K562 (cell line): Measurements from ENCODE around the gene FKBP2. TPM values are rescaled to one million over a fixed set of nuclear protein-coding genes. Genes with fewer than 3 reads are reported as not detected.
A peak's percentile ranks its signal among the peaks of the same experiment; 100 is the strongest.

Source experiments
- BRCA1 ChIP-seq, 2 experiments: fragments of 450-650 bp in 1 of 2; sonication (generic) in 1 of 2; formaldehyde crosslinking in 1 of 2; IDR thresholded peaks; 2 replicates each; pipeline versions ENCODE4 v1.5.0 to v1.6.1; 2017 to 2020; ENCODE audit warnings: mild to moderate bottlenecking in 1 of 2, missing genetic modification reagents in 1 of 2
- CBX3 ChIP-seq, 2 experiments: IDR thresholded peaks; 1 replicate in 1 of 2; 2 replicates in 1 of 2; pipeline ENCODE4 v1.6.1; 2012; ENCODE audit warnings: inconsistent platforms in 2 of 2, low read length in 2 of 2, borderline replicate concordance in 1 of 2, control low read depth in 1 of 2
- HDAC2 ChIP-seq: fragments of 450-650 bp; IDR thresholded peaks from 2 replicates; pipeline ENCODE4 v1.6.1; 2016; ENCODE audit warnings: mild to moderate bottlenecking
- ILK ChIP-seq: fragments of 450-650 bp; IDR thresholded peaks from 2 replicates; pipeline ENCODE4 v1.6.1; 2016; ENCODE audit warnings: missing genetic modification characterization, low read depth, mild to moderate bottlenecking, missing compliant biosample characterization, moderate library complexity, borderline replicate concordance
- KDM5B ChIP-seq: fragments of 200-600 bp; sonication (generic); IDR thresholded peaks from 2 replicates; pipeline ENCODE4 v1.6.1; 2012; ENCODE audit warnings: low read depth, mild to moderate bottlenecking, moderate library complexity, low read length, control low read depth, inconsistent platforms; ENCODE audit not compliant: insufficient replicate concordance
- LCOR ChIP-seq: sonication (generic); formaldehyde crosslinking; IDR thresholded peaks from 2 replicates; pipeline ENCODE4 v1.8.0; 2022; ENCODE audit warnings: mild to moderate bottlenecking, missing genetic modification reagents
- MBD2 ChIP-seq: sonication (generic); IDR thresholded peaks from 2 replicates; pipeline ENCODE4 v1.6.1; 2016; ENCODE audit warnings: low read depth, borderline replicate concordance
- MTA1 ChIP-seq: fragments of 450-650 bp; IDR thresholded peaks from 2 replicates; pipeline ENCODE4 v1.6.1; 2017; ENCODE audit warnings: borderline replicate concordance
- MYC ChIP-seq, 2 experiments: fragments of 250-450 bp in 1 of 2; sonication (Bioruptor Pico) in 1 of 2; IDR thresholded peaks; 2 replicates each; pipeline versions ENCODE4 v1.5.1 to v1.6.1; 2012 to 2021; ENCODE audit warnings: low read depth in 2 of 2, borderline replicate concordance in 1 of 2, improper control_type of control experiment in 1 of 2, low read length in 1 of 2, mild to moderate bottlenecking in 1 of 2, moderate library complexity in 1 of 2
- NR2C1 ChIP-seq, 2 experiments: fragments of 450-650 bp; IDR thresholded peaks; 2 replicates each; pipeline ENCODE4 v1.6.1; 2017; ENCODE audit warnings: mild to moderate bottlenecking in 2 of 2, antibody characterized with exemption in 1 of 2, inconsistent platforms in 1 of 2, missing compliant biosample characterization in 1 of 2, missing genetic modification characterization in 1 of 2
- PHB2 ChIP-seq: fragments of 450-650 bp; IDR thresholded peaks from 2 replicates; pipeline ENCODE4 v1.6.1; 2017; ENCODE audit warnings: low read depth
- PHF8 ChIP-seq: fragments of 200-600 bp; sonication (generic); IDR thresholded peaks from 2 replicates; pipeline ENCODE4 v1.6.1; 2012; ENCODE audit warnings: mixed run types, mild to moderate bottlenecking, inconsistent platforms, low read length, moderate library complexity, borderline replicate concordance
- RNF2 ChIP-seq: sonication (generic); IDR thresholded peaks from 2 replicates; pipeline ENCODE4 v1.6.1; 2016
- SMAD2 ChIP-seq: fragments of 150-350 bp; IDR thresholded peaks from 2 replicates; pipeline ENCODE4 v1.6.1; 2014; ENCODE audit warnings: low read depth, mild to moderate bottlenecking, low read length
- SREBF1 ChIP-seq: fragments of 150-350 bp; IDR thresholded peaks from 2 replicates; pipeline ENCODE4 v1.6.1; 2014; ENCODE audit warnings: antibody characterized with exemption, low read depth, low read length, borderline replicate concordance
- TRIM24 ChIP-seq, 2 experiments: fragments of 450-650 bp; IDR thresholded peaks; 2 replicates each; pipeline ENCODE4 v1.6.1; 2016
- ZNF217 ChIP-seq: sonication (generic); formaldehyde crosslinking; IDR thresholded peaks from 2 replicates; pipeline ENCODE4 v1.8.0; 2022; ENCODE audit warnings: mild to moderate bottlenecking, missing genetic modification reagents
- ZNF589 ChIP-seq: fragments of 200-800 bp; sonication (Bioruptor generic); IDR thresholded peaks from 2 replicates; pipeline ENCODE4 v1.6.1; 2016; ENCODE audit warnings: low read depth, missing genetic modification characterization, missing compliant biosample characterization
- ZNF717 ChIP-seq: fragments of 250-450 bp; sonication (Bioruptor Pico); IDR thresholded peaks from 2 replicates; pipeline ENCODE4 v1.5.0; 2021
- polyA plus RNA-seq, 8 experiments: library from polyadenylated mRNA; depleted of rRNA in 4 of 8; stranded (reverse) in 5 of 8; unstranded in 3 of 8; fragments of >200 nt; fragmentation: Nextera tagmentation in 2 of 8; fragmentation: Illumina TruSeq in 1 of 8; extraction: Ambion mirVana in 2 of 8; extraction: Trizol in 1 of 8; gene quantifications; 2 replicates each; pipeline versions ENCODE4 v1.2.1 to v1.2.3, GENCODE V29; 2011 to 2014; ENCODE audit warnings: inconsistent platforms in 1 of 8, missing spikeins in 1 of 8
- total RNA-seq, 7 experiments: library from RNA; depleted of rRNA in 6 of 7; stranded (reverse); fragments of >200 nt in 6 of 7; fragmentation: Illumina TruSeq in 2 of 7; extraction: Trizol in 2 of 7; gene quantifications; 2 replicates each; pipeline versions ENCODE4 v1.2.1 to v1.2.3, GENCODE V29; 2011 to 2021; ENCODE audit warnings: low replicate concordance in 1 of 7
- TF ChIP-seq, protein P1 (sequence below): fragments of 250-450 bp; sonication (Bioruptor Pico); IDR thresholded peaks from 2 replicates; pipeline ENCODE4 v1.9.0; 2021; ENCODE audit warnings: mild to moderate bottlenecking
- TF ChIP-seq, protein P2 (sequence below): fragments of 250-450 bp; sonication (Bioruptor Pico); IDR thresholded peaks from 2 replicates; pipeline ENCODE4 v1.4.0; 2020; ENCODE audit warnings: mild to moderate bottlenecking, moderate library complexity
- TF ChIP-seq, protein P3 (sequence below), 2 experiments: fragments of 150-350 bp in 1 of 2; IDR thresholded peaks; 2 replicates each; pipeline ENCODE4 v1.6.1; 2012 to 2016; ENCODE audit warnings: low read depth in 2 of 2, low read length in 2 of 2, mild to moderate bottlenecking in 1 of 2, moderate library complexity in 1 of 2

The FKBP2 gene
- total and polyA plus RNA-seq, 9 of the 15 experiments (the other 6 are each of a cell fraction or from before 2014, with no cell fraction given), result 3.5 to 151 (median 58.1) TPM

DNA sequence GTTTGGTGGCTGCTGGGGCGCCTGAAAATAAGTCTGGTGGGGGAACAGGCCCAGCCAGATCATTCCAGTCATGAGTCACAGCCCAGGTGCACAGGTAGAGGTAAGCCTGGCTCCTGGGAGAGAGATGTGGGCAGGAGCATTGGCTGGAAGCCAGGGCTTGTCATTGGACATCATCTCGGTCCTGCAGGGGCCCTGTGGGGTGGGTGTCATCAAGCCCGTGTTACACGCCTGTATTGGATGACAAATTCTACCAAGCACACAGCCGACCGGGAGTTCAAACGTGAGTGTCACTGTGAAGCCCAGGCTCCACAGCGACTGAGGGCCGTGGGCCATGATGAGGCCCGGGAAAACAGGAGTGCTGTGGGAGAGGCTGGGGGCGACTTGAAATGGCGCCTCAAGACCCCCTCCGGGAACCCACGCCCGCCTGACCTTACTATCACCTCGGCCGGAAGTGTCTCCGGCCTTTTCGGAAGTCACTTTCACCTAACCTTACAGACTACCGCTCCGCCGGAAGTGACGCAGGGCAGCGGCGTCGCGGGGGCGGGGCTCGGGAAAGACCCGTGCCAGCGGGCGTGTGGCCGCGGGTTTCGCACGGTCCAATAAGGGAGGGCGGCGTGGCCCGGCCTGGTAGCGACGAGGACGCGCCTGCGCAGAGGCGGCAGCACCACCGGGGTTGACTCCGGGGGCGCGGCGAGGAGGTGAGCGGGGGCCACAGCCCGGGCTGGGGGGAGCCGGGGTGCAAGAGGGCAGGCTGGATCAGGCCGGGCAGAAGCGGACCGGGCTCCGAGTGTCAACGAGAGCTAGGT is at the start of gene FKBP2 (continued):
- TF ChIP-seq ZNF717 (no peak), SREBF1 (no peak), NR2C1 (IDR thresholded peaks at IDR 0.05) (peak; percentile 56), NR2C1 (tag; IDR thresholded peaks at IDR 0.05) (peak; percentile 72), ZNF589 (CRISPR knock-in tag) (peak; percentile 50; the same call in 1 of the 2 replicates), RNF2 (no peak), MTA1 (no peak), PHF8 (peak; percentile 88; the same call in 1 of the 2 replicates), KDM5B (peak; percentile 92), ZNF217 (CRISPR knock-in tag) (no peak), HDAC2 (0 out of 2 replicates have a peak, but pooled peaks have one; percentile 26), SMAD2 (no peak), MYC (IDR thresholded peaks at IDR 0.05; ENCODE audit: low read depth, low read length) (peak; percentile 79), MYC (CRISPR knock-in tag; IDR thresholded peaks at IDR 0.05; ENCODE audit: borderline replicate concordance, low read depth) (peak; percentile 91; the same call in 1 of the 2 replicates), PHB2 (no peak), LCOR (CRISPR knock-in tag) (peak; percentile 79; the same call in 1 of the 2 replicates), MBD2 (peak; percentile 68; the same call in 1 of the 2 replicates), TRIM24 (IDR thresholded peaks at IDR 0.05) (no peak), BRCA1 (IDR thresholded peaks at IDR 0.05) (no peak), BRCA1 (CRISPR knock-in tag; IDR thresholded peaks at IDR 0.05) (no peak), CBX3 (IDR thresholded peaks at IDR 0.05; ENCODE audit: borderline replicate concordance in 1 of 2, low read length in 2 of 2) (peak in 1 of 2 experiments; percentile 19; a peak in 1 of 3 replicates), ILK (no peak)
- TF ChIP-seq, protein P1, sequence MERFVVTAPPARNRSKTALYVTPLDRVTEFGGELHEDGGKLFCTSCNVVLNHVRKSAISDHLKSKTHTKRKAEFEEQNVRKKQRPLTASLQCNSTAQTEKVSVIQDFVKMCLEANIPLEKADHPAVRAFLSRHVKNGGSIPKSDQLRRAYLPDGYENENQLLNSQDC, result no peak
- TF ChIP-seq, protein P2, sequence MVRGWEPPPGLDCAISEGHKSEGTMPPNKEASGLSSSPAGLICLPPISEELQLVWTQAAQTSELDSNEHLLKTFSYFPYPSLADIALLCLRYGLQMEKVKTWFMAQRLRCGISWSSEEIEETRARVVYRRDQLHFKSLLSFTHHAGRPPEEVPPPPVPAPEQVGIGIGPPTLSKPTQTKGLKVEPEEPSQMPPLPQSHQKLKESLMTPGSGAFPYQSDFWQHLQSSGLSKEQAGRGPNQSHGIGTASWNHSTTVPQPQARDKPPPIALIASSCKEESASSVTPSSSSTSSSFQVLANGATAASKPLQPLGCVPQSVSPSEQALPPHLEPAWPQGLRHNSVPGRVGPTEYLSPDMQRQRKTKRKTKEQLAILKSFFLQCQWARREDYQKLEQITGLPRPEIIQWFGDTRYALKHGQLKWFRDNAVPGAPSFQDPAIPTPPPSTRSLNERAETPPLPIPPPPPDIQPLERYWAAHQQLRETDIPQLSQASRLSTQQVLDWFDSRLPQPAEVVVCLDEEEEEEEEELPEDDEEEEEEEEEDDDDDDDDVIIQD (CRISPR knock-in tag), result no peak
- TF ChIP-seq, protein P3, sequence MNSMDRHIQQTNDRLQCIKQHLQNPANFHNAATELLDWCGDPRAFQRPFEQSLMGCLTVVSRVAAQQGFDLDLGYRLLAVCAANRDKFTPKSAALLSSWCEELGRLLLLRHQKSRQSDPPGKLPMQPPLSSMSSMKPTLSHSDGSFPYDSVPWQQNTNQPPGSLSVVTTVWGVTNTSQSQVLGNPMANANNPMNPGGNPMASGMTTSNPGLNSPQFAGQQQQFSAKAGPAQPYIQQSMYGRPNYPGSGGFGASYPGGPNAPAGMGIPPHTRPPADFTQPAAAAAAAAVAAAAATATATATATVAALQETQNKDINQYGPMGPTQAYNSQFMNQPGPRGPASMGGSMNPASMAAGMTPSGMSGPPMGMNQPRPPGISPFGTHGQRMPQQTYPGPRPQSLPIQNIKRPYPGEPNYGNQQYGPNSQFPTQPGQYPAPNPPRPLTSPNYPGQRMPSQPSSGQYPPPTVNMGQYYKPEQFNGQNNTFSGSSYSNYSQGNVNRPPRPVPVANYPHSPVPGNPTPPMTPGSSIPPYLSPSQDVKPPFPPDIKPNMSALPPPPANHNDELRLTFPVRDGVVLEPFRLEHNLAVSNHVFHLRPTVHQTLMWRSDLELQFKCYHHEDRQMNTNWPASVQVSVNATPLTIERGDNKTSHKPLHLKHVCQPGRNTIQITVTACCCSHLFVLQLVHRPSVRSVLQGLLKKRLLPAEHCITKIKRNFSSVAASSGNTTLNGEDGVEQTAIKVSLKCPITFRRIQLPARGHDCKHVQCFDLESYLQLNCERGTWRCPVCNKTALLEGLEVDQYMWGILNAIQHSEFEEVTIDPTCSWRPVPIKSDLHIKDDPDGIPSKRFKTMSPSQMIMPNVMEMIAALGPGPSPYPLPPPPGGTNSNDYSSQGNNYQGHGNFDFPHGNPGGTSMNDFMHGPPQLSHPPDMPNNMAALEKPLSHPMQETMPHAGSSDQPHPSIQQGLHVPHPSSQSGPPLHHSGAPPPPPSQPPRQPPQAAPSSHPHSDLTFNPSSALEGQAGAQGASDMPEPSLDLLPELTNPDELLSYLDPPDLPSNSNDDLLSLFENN (IDR thresholded peaks at IDR 0.05; ENCODE audit: low read depth in 2 of 2, low read length in 2 of 2), result peak in 1 of 2 experiments; percentile 76; a peak in 2 of 4 replicates
